Neural cell (in vitro differentiated cells): ENCODE results near the gene PLET1. TPM values are rescaled to one million over a fixed set of nuclear protein-coding genes. Genes with fewer than 3 reads are reported as not detected.

Experiments
- H2AFZ ChIP-seq: fragments of 200-600, 300-800 bp; sonication (generic), shearing (Covaris generic); 2 replicates; pipeline ENCODE4 v1.6.0; 2014; ENCODE audit warnings: low read depth, mild to moderate bottlenecking, antibody characterized with exemption, low read length, moderate library complexity
- H3F3A ChIP-seq: fragments of 200-600 bp; shearing (Covaris generic); 2 replicates; pipeline ENCODE4 v1.6.1; 2016; ENCODE audit warnings: mild to moderate bottlenecking, moderate library complexity, mixed read lengths, antibody characterized with exemption, low read length; ENCODE audit not compliant: insufficient read depth, poor library complexity, severe bottlenecking
- H3K27ac ChIP-seq: fragments of 200-600, 300-800 bp; sonication (generic), shearing (Covaris generic); 2 replicates; pipeline ENCODE4 v1.5.1; 2014; ENCODE audit warnings: mild to moderate bottlenecking, low read length, moderate library complexity
- H3K27me3 ChIP-seq: fragments of 300-800, 200-600 bp; sonication (generic), shearing (Covaris generic); 2 replicates; pipeline ENCODE4 v1.6.0; 2014; ENCODE audit warnings: mild to moderate bottlenecking, low read depth, low read length, moderate library complexity; ENCODE audit not compliant: insufficient read depth
- H3K36me3 ChIP-seq: fragments of 300-800, 200-600 bp; sonication (generic), shearing (Covaris generic); 2 replicates; pipeline ENCODE4 v1.5.1; 2014; ENCODE audit warnings: mild to moderate bottlenecking, antibody characterized with exemption, low read length, moderate library complexity; ENCODE audit not compliant: insufficient read depth
- H3K4me2 ChIP-seq: fragments of 300-800, 200-600 bp; sonication (generic), shearing (Covaris generic); 2 replicates; pipeline ENCODE4 v1.6.0; 2014; ENCODE audit warnings: mild to moderate bottlenecking, low read length
- H3K4me3 ChIP-seq: fragments of 300-800, 200-600 bp; sonication (generic), shearing (Covaris generic); 2 replicates; pipeline ENCODE4 v1.5.1; 2014; ENCODE audit warnings: mild to moderate bottlenecking, low read length, moderate library complexity
- H3K79me2 ChIP-seq: fragments of 200-600 bp; shearing (Covaris generic); replicated peaks from 2 replicates; pipeline ENCODE4 v1.6.0; 2014; ENCODE audit warnings: mild to moderate bottlenecking, low read length, moderate library complexity; ENCODE audit not compliant: insufficient read depth
- H3K9ac ChIP-seq: fragments of 300-800, 200-600 bp; sonication (generic), shearing (Covaris generic); 2 replicates; pipeline ENCODE4 v1.6.1; 2016; ENCODE audit warnings: mild to moderate bottlenecking, low read length, mixed read lengths
- H3K9me2 ChIP-seq: fragments of 200-600 bp; shearing (Covaris generic); 2 replicates; pipeline ENCODE4 v1.6.1; 2016; ENCODE audit warnings: mild to moderate bottlenecking, low read length, mixed read lengths; ENCODE audit not compliant: insufficient read depth
- H3K9me3 ChIP-seq: fragments of 200-600, 300-800 bp; sonication (generic), shearing (Covaris generic); 2 replicates; pipeline ENCODE4 v1.6.1; 2016; ENCODE audit warnings: mild to moderate bottlenecking, mixed run types, low read length, moderate library complexity, mixed read lengths
- H4K20me1 ChIP-seq: fragments of 200-600 bp; shearing (Covaris generic); 2 replicates; pipeline ENCODE4 v1.6.1; 2016; ENCODE audit warnings: mild to moderate bottlenecking, mixed run types; ENCODE audit not compliant: insufficient read depth
- CTCF ChIP-seq: fragments of 450-650 bp; IDR thresholded peaks from 2 replicates; pipeline ENCODE4 v1.5.1; 2014; ENCODE audit warnings: antibody characterized with exemption, mild to moderate bottlenecking, moderate library complexity; ENCODE audit not compliant: poor library complexity, severe bottlenecking
- EP300 ChIP-seq: fragments of 450-650 bp; conservative IDR thresholded peaks from 2 replicates; pipeline ENCODE4 v1.6.1; 2014; ENCODE audit warnings: antibody characterized with exemption, mild to moderate bottlenecking, moderate library complexity; ENCODE audit not compliant: poor library complexity, severe bottlenecking
- EZH2 ChIP-seq: fragments of 200-600, 300-800 bp; shearing (Covaris generic), sonication (generic); IDR thresholded peaks from 2 replicates; pipeline ENCODE4 v1.6.1; 2014; ENCODE audit warnings: antibody characterized with exemption, low read length, borderline replicate concordance, mild to moderate bottlenecking; ENCODE audit not compliant: insufficient read depth, poor library complexity, severe bottlenecking
- MXI1 ChIP-seq: fragments of 450-650 bp; conservative IDR thresholded peaks from 2 replicates; pipeline ENCODE4 v1.6.1; 2014; ENCODE audit warnings: antibody characterized with exemption, mild to moderate bottlenecking; ENCODE audit not compliant: poor library complexity, severe bottlenecking
- POLR2AphosphoS5 ChIP-seq: IDR thresholded peaks from 2 replicates; pipeline ENCODE4 v1.6.1; 2012
- RAD21 ChIP-seq: fragments of 450-650 bp; conservative IDR thresholded peaks from 2 replicates; pipeline ENCODE4 v1.6.1; 2014; ENCODE audit warnings: antibody characterized with exemption, mild to moderate bottlenecking, moderate library complexity
- SMC3 ChIP-seq: fragments of 450-650 bp; conservative IDR thresholded peaks from 2 replicates; pipeline ENCODE4 v1.6.1; 2014; ENCODE audit warnings: antibody characterized with exemption, mild to moderate bottlenecking, moderate library complexity; ENCODE audit not compliant: poor library complexity
- TAF1 ChIP-seq: IDR thresholded peaks from 2 replicates; pipeline ENCODE4 v1.6.1; 2012; ENCODE audit warnings: low read depth
- polyA plus RNA-seq: library from polyadenylated mRNA; depleted of rRNA; stranded (reverse); fragments of >200 nt; gene quantifications from 2 replicates; pipeline ENCODE4 v1.2.3, GENCODE V29; 2014
- TF ChIP-seq, protein P1 (sequence below): IDR thresholded peaks from 2 replicates; pipeline ENCODE4 v1.6.1; 2012; ENCODE audit warnings: borderline replicate concordance

The PLET1 gene
- polyA plus RNA-seq, 1 donor from 2014 or later: not detected

DNA sequence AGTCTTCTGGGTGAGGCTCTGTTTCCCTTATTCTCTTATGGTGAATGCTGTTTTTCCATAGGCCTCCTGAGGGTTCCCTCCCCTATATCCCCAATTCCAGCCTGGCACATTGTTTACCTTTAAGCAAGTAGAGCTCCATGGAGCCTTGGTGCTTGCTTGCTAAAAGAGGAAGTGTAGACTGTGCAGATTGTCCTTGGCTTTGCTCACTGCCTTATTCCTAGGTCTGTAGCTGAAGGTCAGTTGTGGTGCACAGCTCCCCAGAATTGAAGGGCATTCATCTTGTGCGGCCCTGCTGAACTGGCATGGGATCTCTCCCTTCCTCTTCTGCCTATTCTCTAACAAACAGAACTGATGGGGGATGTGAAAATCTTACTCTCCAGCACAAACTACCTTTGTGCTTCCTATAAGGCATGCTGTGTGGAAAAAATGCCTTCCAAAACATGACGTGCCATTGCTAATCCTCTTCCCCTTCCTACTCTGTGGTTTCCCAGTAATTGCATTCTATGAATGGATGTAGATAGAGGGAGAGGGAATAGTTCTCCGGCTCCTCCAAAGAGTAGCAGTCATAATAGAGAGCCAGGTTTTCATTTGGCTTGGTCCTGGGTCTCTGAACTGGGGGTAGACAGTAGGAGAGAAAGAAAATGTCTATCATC, 34.2 kb upstream of the PLET1 start:
- Histone ChIP-seq H3K36me3 (no peaks in the 10 kb centered on the region), H3K9me2 (no peaks in the 10 kb centered on the region), H3K4me3 (no peak overlapping the region), H3K9ac (no peak overlapping the region), H3K27ac (no peak overlapping the region), H2AFZ (no peak overlapping the region), H3K79me2 (no peaks in the 10 kb centered on the region), H3F3A (no peaks in the 10 kb centered on the region), H3K4me2 (no peak overlapping the region), H3K9me3 (no peaks in the 10 kb centered on the region), H4K20me1 (no peaks in the 10 kb centered on the region), H3K27me3 (no peaks in the 10 kb centered on the region)
- TF ChIP-seq CTCF (no peak), RAD21 (no peak), EP300 (no peak), MXI1 (no peak), POLR2AphosphoS5 (no peak), SMC3 (no peak), EZH2 (no peak), TAF1 (no peak)
- TF ChIP-seq, protein P1, sequence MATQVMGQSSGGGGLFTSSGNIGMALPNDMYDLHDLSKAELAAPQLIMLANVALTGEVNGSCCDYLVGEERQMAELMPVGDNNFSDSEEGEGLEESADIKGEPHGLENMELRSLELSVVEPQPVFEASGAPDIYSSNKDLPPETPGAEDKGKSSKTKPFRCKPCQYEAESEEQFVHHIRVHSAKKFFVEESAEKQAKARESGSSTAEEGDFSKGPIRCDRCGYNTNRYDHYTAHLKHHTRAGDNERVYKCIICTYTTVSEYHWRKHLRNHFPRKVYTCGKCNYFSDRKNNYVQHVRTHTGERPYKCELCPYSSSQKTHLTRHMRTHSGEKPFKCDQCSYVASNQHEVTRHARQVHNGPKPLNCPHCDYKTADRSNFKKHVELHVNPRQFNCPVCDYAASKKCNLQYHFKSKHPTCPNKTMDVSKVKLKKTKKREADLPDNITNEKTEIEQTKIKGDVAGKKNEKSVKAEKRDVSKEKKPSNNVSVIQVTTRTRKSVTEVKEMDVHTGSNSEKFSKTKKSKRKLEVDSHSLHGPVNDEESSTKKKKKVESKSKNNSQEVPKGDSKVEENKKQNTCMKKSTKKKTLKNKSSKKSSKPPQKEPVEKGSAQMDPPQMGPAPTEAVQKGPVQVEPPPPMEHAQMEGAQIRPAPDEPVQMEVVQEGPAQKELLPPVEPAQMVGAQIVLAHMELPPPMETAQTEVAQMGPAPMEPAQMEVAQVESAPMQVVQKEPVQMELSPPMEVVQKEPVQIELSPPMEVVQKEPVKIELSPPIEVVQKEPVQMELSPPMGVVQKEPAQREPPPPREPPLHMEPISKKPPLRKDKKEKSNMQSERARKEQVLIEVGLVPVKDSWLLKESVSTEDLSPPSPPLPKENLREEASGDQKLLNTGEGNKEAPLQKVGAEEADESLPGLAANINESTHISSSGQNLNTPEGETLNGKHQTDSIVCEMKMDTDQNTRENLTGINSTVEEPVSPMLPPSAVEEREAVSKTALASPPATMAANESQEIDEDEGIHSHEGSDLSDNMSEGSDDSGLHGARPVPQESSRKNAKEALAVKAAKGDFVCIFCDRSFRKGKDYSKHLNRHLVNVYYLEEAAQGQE: no peak

DNA sequence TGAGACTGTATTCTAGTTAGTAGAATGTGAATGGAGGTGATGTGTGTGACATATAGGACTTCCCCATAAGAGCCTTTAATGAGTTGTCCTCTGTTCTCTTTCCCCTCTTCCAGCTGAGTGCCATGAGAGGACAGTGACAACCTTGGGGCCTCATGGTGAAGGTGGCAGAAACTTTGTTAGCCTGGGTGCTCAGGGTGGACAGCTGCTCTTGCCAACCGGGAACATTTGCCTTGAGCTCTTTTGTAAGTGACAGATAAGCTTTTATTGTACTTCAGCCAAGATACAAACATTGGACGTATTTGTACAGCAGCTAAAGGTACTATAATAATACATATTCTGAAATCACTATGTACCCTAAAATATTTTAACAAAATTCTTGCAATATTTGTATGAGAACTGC, 33.0 kb upstream of the PLET1 start:
- Histone ChIP-seq H4K20me1 (no peaks in the 10 kb centered on the region), H3K9ac (no peak overlapping the region), H3K27me3 (no peaks in the 10 kb centered on the region), H3K36me3 (no peaks in the 10 kb centered on the region), H3K4me2 (no peak overlapping the region), H3K9me3 (no peaks in the 10 kb centered on the region), H3F3A (no peaks in the 10 kb centered on the region), H3K27ac (no peak overlapping the region), H3K9me2 (no peaks in the 10 kb centered on the region), H3K79me2 (no peaks in the 10 kb centered on the region), H3K4me3 (no peak overlapping the region), H2AFZ (no peak overlapping the region)
- no peak for TF ChIP-seq MXI1
- TF ChIP-seq, protein P1: no peak
- TF ChIP-seq TAF1: no peak
- no peak for TF ChIP-seq CTCF
- no peak for TF ChIP-seq EZH2
- no peak for TF ChIP-seq RAD21
- no peak for TF ChIP-seq POLR2AphosphoS5
- TF ChIP-seq SMC3: no peak
- no peak for TF ChIP-seq EP300
